Peyer's patch (tissue), 4 donors: ENCODE results near the gene AKIRIN2. TPM values are rescaled to one million over a fixed set of nuclear protein-coding genes. Genes with fewer than 3 reads are reported as not detected.
"Not testable (repeated sequence)": the region's sequence is repeated elsewhere in the genome, so short reads cannot be mapped to it uniquely, and the experiment has no call there.

Experiments used
- DNase-seq, 3 donors: peaks; one replicate each; pipeline ENCODE4 v3.0.0-alpha.2; 2017 to 2019
- H3K27ac ChIP-seq, 4 donors: fragments of 200-600 bp; sonication (generic); one replicate each; pipeline ENCODE4 v1.5.1; 2016 to 2019
- H3K27me3 ChIP-seq, 2 donors: fragments of 200-600 bp; sonication (generic); one replicate each; pipeline ENCODE4 v1.5.1; 2019
- H3K36me3 ChIP-seq, 3 donors: fragments of 200-600 bp; sonication (generic); one replicate each; pipeline ENCODE4 v1.5.1; 2016 to 2019
- H3K4me1 ChIP-seq, 4 donors: fragments of 200-600 bp; sonication (generic); one replicate each; pipeline ENCODE4 v1.5.1; 2016 to 2019
- H3K4me3 ChIP-seq, 4 donors: fragments of 200-600 bp; sonication (generic); 1 replicate in 3 of 4; 2 replicates in 1 of 4; pipeline ENCODE4 v1.5.1; 2016 to 2019; ENCODE audit warnings: mild to moderate bottlenecking in 1 of 4
- H3K9me3 ChIP-seq, 4 donors: fragments of 200-600 bp; sonication (generic); one replicate each; pipeline ENCODE4 v1.5.1; 2016 to 2019; ENCODE audit warnings: mild to moderate bottlenecking in 1 of 4
- CTCF ChIP-seq, 6 experiments: fragments of 450-650 bp in 4 of 6; fragments of 200-600 bp in 2 of 6; sonication (generic) in 1 of 6; IDR thresholded peaks; one replicate each; pipeline ENCODE4 v1.5.1; 2017 to 2019; ENCODE audit warnings: antibody characterized with exemption in 6 of 6, mild to moderate bottlenecking in 3 of 6, moderate library complexity in 1 of 6
- POLR2A ChIP-seq, 2 donors: fragments of 450-650 bp; IDR thresholded peaks; one replicate each; pipeline ENCODE4 v1.5.1; 2017; ENCODE audit warnings: antibody characterized with exemption in 2 of 2, mild to moderate bottlenecking in 2 of 2, moderate library complexity in 2 of 2
- total RNA-seq, 4 donors: library from RNA; depleted of rRNA; stranded (reverse); fragments of >200 nt; gene quantifications; one replicate each; pipeline ENCODE4 v1.1.0, GENCODE V29; 2016

AKIRIN2 gene
- total RNA-seq, 4 donors from 2014 or later, result 24.6 to 38.2 (median 28.3) TPM

- no peak overlapping the region for H3K4me3 ChIP-seq
- no peaks in the 10 kb centered on the region for H3K27me3 ChIP-seq
- H3K9me3 ChIP-seq, result no peaks in the 10 kb centered on the region
- TF ChIP-seq CTCF (IDR thresholded peaks at IDR 0.05) (no peak), POLR2A (IDR thresholded peaks at IDR 0.05) (no peak)
- H3K4me1 ChIP-seq, result peaks cover 0 to 39% (median 4%) of the 10 kb centered on the region in 4 donors
- DNase-seq, result no peak
- H3K27ac ChIP-seq, result peak overlapping the region in 1 of 4 donors; percentile 39
- no peaks in the 10 kb centered on the region for H3K36me3 ChIP-seq
These were observed 9.9 kb downstream of the AKIRIN2 start for GRCh38 chr6:87692086-87692485.

DNA sequence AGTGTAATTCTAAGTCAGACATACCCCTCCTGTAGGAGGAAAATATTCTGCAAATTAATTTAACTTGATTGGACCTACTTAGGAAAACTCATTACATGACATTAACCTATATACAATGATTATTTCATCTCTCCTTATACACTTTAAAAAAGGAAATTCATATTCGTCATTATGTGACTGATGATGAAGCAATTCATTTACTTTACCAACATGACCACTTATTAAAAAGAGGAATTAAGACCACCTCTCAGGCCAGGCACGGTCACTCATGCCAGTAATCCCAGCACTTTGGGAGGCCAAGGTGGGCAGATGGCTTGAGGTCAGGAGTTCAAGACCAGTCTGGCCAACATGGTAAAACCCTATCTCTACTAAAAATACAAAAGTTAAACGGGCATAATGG lies 11.6 kb downstream of the AKIRIN2 start:
- Histone ChIP-seq H3K27me3 (no peaks in the 10 kb centered on the region), H3K4me1 (peaks cover 3 to 46% (median 8%) of the 10 kb centered on the region in 4 donors), H3K4me3 (no peak overlapping the region), H3K36me3 (no peaks in the 10 kb centered on the region), H3K27ac (no peak overlapping the region), H3K9me3 (no peaks in the 10 kb centered on the region)
- TF ChIP-seq CTCF (IDR thresholded peaks at IDR 0.05) (no peak), POLR2A (IDR thresholded peaks at IDR 0.05) (no peak)
- DNase-seq, result no peak

- DNase-seq, H3K36me3 ChIP-seq, H3K27me3 ChIP-seq, H3K4me3 ChIP-seq, H3K27ac ChIP-seq, H3K9me3 ChIP-seq: not testable (repeated sequence)
- H3K4me1 ChIP-seq, result peaks cover 3 to 40% (median 8%) of the 10 kb centered on the region in 4 donors
These were observed 14.1 kb downstream of the AKIRIN2 start for GRCh38 chr6:87687893-87688292.

DNA sequence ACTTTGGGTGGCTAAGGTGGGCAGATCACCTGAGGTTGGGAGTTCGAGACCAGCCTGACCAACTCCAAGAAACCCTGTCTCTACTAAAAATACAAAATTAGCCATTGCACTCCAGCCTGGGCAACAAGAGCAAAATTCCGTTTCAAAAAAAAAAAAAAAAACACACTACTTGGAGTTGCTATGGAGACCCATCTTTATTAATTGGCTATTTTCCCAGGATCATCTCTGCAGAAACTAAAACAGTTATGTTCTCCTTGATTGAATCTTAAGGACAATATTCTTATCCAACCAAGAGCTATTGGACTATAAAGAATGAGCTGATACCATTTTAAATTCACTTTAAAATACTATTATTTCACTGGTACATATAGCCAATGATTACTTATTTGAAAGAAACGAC lies 14.7 kb downstream of the AKIRIN2 start:
- no peak overlapping the region for H3K4me3 ChIP-seq
- no peaks in the 10 kb centered on the region for H3K9me3 ChIP-seq
- no peaks in the 10 kb centered on the region for H3K36me3 ChIP-seq
- no peak overlapping the region for H3K27ac ChIP-seq
- H3K4me1 ChIP-seq, result peaks cover 3 to 40% (median 7%) of the 10 kb centered on the region in 4 donors
- no peak for TF ChIP-seq CTCF (IDR thresholded peaks at IDR 0.05)
- no peak for TF ChIP-seq POLR2A (IDR thresholded peaks at IDR 0.05)
- DNase-seq, result no peak
- no peaks in the 10 kb centered on the region for H3K27me3 ChIP-seq

GRCh38 chr6:87686636-87687205 lies 15.3 kb downstream of the AKIRIN2 start:
- TF ChIP-seq CTCF (IDR thresholded peaks at IDR 0.05), result peak in 1 of 6 experiments; percentile 12
- peaks cover 3 to 37% (median 7%) of the 10 kb centered on the region in 4 donors for H3K4me1 ChIP-seq
- not testable (repeated sequence) for DNase-seq

DNA sequence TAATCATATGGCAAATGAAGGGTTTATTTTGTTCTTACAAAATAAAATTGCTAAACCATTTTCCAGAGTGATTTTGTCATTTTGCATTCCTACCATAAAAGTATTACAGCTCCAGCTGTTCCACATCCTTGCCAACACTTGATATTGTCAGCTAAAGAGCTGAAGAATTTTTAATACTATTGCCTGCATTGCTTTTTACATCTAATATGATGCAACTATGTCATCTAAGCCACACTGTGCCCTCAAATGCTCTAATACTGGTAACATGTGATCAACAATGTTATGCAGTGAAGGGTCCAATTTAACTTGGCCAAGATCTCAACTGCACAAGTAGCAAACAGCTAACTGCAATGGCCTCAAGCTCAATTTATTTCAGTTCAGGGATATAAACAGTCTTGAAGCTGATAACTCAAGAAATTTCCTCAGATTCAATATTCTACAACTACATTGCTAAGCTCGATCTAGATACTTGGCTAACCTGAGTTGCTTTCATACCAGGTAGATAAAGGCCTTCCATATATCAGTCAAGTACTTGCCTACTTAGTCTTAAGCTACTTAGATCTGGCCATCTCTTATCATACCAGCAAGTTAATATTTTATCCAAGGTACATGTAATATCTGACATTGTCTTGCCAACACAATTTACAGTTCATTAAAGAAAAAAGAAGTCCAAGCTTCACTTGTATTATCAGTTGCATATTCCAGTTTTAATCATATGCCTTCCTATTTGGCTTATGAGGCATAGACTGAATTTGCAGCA lies 17.0 kb downstream of the AKIRIN2 start:
- Histone ChIP-seq H3K27ac (peak overlapping the region in 1 of 4 donors; percentile 0), H3K27me3 (no peaks in the 10 kb centered on the region), H3K4me1 (peaks cover 3 to 37% (median 7%) of the 10 kb centered on the region in 4 donors), H3K36me3 (peaks cover 0 to 7% (median 0%) of the 10 kb centered on the region in 3 donors), H3K4me3 (no peak overlapping the region), H3K9me3 (no peaks in the 10 kb centered on the region)
- TF ChIP-seq CTCF (IDR thresholded peaks at IDR 0.05), result no peak
- no peak for TF ChIP-seq POLR2A (IDR thresholded peaks at IDR 0.05)
- no peak for DNase-seq

More at GRCh38 chr6:87686636-87687205, 15.3 kb downstream of the AKIRIN2 start:
- not testable (repeated sequence) for H3K36me3 ChIP-seq, H3K4me3 ChIP-seq, H3K9me3 ChIP-seq, H3K27ac ChIP-seq, H3K27me3 ChIP-seq
